ENCODE data around the gene RAI1.

The RAI1 gene

DNA sequence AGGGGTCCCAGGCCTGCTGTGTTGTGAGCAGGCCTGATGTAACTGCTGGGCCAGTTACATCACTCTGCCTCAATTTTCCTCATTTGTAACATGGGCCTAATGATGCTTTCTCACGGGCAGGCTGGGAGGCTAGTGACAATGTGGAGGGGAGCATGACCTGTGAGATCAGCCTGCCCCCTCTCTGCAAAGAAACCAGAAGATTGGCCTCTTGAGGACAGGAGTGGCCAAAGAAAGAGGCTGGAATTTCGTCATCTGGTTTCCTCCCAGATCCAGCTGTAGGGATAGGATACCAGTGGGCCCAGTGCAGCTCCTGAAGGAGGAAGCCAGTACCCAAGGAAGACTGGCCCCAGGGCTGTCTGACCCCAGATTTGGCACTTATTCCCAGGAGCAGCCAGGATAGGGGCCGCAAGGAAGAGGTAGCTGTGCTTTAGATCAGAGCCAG, 156.1 kb downstream of the RAI1 start:
- DNase-seq, result no peak

DNA sequence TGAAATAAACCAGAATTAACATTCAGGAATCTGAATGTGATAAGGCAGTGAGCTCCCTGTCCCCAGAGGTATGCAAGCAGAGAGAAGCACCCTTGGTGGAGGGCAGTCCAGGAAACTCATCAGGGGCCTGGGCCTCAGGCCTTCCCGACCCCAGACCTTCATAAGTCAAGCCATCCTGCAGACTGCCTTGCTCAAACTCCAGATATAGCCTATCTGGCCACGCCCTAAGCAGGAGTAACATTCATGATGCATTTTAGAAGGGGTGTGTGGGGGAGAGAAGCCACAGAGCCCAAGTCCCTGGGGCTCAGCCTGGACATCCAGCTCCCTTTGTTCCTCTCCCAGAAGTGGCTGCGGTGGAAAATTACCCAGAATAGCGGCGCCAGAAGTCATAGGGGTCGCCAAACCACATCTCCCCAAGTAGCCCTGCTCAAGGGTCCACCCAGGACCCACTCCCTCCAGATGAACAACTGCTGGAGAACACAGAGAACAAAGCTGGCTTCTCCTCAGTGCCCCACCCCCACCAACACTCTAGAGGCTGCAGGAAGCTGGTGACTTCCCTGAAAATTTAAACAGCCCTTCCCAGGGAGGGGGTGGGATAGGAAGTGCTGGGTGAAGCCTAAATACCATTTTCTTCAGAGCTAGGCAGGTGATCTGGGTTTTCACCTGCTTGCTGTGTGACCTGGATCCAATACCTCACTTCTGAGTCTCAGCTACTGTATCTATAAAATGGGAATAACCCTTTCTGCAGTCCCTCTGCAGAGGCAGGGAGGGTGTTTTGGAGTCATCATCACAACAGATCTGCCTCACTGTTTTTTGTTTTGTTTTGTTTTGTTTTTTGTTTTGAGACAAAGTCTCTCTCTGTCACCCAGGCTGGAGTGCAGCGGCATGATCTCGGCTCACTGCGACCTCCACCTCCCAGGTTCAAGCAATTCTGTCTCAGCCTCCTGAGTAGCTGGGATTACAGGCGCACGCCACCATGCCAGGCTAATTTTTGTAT, 157.0 kb downstream of the RAI1 start:
- DNase-seq, result no peak

DNA sequence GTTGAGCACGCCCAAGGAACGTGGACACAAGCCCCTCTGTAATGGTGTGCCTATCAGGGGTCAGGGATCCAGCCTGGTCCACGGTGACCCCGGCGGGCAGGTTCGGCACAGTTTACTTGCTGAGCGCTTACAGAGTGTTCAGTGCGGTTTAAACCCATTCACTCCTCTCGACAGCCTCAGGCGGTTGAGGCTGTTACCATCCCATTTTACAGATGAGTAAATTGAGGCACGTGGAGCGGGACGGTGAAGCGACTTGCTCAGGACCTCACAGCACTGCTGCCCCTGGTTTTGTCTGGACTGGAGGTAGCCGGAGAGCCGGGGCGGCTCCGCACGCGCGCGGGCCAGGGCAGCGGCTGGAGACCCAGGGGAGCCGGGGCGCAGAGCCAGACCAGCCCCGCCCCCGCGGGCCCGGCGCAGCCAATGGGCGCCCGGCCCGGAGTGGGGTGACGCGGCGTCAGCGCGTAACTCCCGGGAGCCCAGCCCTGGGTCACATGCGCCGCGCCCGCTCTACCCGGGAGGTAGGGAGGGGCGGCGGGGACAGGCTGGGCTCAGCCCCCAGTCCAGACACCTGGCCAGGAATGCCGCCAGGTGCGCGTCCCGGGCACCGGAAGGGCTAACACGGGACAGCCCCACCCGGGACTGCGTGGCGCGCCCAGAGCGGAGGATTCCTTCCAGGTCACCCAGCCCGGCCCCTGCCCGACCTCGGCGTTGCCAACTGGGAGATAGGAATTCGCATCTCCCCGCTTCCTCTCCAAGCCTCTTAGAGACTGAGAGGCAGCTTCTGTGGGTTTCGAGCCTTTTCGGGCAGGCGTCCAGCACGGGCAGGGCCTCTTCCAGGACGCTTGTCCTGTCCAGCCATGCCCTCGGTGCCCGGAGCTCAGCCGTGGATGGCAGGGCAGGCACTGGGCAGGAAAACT, 158.8 kb downstream of the RAI1 start:
- peak; percentile 48 for DNase-seq

DNA sequence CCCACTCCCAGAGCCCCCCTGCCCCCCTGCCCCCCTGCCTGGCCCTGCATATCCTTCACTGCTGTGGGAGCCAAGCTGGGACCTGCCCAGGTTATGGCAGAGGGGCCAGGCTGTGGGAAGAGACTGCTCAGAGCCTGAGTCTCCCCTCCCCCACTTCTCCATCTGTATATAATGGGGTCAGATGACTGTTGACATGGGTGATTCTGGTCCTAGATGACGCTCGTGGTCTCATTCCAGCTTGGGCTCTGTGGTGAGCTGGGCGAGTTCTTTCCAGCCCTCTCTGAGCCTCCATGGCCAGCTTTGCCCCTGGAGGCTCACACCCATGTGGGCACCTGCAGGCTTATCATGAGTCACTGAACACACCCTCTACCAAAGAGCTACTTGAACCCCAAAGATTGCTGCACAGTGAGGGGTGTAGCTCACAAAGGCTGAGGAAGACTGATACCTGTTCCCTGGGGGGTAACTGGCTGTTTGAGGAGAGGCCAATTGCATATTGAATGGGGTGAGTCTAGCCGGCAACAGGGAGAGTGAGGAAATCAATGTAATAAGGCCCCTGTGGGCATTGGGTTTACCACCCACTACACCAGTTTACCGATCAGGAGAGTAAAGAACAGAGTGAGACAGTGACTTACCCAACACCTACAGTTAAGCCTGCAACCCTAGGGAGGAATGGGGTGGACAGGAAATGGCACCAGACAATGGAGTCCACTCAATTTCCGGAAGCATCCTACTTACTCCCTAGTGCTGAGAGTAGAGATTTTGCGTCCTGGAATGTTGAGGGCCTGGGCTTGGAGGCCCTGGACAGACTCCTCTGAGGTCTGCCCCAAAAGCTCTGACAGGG, 159.7 kb downstream of the RAI1 start:
- no peak for DNase-seq

DNA sequence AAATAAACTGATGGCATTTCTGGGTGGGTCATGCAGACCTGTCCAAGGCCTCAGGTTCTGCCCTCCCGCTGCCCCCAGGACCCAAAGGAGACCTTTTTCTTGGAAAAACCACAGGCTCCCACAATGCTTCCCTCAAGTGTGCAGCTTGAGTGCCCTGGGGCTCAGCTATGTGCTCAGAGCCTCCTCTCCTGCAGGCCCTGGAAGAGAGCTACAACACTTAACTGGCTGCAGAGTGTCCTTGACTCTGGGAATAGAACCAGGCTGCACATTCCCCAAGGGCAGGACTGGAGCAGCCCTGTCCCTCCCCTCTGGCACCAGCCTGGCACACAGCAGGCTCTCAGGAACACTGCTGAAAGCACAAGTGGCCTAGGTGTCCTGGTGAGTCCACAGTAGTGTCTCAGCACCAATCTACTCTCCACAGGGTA, 160.4 kb downstream of the RAI1 start:
- peak; percentile 77 for DNase-seq

DNA sequence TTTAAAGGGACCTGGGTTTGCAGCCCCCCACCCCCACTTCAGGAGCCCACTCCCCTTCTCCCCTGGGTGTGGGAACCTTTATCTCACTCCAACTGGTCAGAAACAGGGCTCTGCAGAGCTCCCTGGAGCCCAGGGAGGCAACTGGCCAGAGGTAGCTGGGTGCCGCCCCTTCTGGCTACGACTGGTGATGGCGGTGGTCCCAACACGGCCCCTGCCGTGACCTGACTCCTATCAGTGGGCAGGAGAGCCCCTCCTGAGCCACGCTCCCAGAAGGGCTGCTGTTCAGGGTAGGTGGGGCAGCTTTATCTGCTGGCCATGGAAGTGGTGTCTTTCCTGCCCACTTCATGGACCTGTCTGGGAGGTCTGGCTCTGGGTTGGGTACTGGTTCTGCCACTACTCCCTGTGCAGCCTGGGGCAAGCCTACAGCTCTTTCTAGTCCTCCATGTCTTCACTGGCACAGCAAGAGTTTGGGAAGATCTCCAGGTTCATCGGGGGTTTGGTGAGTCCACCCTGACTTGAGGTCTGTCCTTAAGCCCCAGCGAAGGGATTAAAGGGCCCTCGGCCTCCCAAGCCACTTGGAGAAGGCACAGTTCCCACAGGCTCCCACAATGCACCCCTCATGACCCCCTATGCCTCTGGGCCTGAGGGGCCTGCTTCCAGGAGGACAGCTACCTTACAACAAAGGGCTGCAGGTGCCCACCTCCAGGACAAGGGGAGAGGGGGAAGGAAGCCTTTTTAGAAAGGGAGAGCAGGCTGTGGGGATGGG, 161.0 kb downstream of the RAI1 start:
- DNase-seq, result no peak

DNA sequence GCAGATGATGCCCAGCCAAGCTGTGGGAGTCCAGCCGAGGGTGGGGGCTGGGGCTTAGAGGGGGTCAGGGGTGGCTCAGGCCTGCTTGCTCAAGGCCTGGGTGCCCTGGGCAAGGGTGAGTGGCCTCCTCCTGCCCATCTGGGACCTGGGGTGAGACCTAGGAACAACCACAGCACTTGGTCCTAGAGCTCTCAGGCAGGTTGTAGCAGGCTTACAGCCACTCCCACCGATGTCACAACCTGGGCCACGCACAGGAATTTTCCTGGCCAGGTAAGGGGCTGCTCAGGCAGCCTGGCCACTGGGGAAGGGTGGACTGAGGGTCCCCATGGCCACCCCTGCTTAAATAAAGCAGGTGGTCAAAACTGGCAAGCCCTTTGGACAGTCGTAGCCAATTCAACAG, 161.8 kb downstream of the RAI1 start:
- no peak for DNase-seq

DNA sequence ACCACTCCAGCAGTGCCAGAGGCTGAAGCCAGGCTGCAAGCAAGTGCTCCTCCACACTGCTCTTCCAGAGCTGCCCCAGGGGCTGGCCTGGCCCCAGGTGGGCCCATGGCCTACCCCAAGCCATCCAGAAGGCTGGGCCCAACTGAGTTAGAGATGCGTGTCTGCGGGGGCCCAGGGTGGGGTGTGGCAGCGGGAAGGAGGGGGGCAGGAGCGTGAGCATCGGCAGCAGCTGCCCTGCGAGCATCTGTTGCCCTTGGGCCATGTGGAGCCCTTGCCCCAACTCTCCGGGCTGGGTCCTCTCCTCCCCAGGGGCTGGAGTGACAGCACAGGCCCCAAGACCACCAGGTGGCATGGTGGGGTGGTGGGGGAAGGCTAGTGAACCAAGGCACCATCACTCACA, 162.8 kb downstream of the RAI1 start:
- DNase-seq, result no peak

DNA sequence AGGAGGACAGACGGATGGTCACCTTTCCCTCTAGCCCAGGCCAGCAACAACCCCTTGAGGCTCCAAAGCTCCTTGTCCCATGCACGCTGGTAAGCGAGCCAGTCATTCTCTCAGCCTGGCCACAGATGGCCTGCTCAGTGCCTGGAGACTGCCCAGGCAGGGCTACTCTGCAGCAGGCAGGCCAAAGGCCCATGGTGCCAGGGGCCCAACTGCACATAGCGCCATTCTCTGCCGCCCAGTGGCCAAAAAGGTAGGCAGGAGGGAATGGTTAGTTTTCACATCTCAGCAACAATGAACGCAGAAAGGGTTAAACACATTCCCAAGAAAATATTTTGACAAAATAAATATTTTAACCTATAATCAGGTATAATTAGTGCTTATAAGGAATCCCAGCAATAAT, 163.2 kb downstream of the RAI1 start:
- no peak for DNase-seq

DNA sequence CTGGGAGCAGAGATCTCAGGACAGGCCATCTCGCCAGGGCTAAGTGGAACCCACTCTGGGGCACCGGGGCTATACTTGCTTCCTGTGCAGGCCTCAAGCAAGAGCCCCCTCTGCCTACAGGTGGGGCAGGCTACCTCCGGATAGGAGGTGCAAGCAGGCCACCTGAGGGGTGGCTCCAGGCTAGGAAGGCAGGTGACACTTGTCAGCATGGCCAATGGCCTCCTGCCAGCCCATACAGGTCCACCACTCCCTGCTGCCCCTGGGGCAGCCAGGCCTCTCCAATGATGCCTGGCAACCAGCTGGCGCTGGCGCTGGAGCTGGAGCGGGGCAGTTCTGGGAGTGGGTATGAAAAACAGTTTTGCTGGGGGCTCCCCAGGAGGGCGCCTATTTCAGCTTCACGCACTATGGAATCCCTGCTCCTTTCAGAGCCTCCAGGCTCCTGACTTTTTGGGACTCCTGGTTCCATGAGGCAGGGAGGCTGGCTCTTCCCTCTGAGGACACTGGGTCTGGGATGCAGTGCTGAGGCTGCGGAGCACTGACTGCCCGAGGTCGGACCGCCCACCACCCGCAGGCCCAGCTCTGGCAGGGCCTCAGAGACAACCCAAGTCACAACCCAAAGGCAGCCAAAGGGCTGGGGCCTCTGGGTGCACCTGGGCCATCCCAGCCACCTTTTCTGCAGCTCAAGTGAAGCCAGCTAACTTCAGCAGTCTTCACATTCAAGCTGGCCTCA, 164.0 kb downstream of the RAI1 start:
- peak; percentile 32 for DNase-seq

DNA sequence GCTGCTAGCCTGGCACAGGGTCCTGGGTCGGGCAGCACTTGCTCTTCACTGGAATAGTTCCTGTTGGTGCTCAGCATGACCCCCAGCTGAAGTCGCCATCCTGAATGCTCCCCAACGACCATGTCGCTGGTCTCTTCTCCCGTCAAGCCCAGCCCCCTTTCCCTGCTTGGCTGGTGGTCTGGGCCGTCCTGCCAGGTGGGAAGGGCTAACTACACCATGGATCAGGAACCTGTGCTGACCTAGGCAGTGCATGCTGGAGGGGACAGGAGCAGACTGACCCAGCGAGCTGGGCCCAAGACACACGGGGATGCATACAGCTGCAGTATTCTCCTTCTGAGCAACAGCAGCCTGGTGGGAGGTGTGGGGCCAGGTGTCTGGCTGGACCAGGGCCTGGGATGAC, 164.7 kb downstream of the RAI1 start:
- no peak for DNase-seq

DNA sequence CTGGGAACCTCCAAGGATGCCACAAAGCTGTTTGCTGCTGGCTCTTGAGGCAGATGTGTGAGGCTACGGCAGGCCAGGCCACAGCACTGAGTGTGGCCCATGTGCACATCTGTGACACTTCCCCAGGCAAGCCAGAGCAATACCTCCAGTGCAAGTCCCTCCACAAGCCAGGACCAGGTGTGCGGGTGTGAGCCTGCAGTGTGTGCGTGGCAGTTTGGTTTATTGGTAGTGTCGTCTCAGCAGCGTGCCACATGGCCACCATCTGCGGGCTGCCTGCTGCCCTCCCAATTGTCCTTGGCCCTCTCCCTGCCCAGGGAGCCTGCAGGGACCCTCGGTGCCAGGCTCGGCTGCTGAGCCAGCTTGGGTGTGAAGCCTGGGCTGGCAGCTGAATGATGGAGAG, 165.4 kb downstream of the RAI1 start:
- DNase-seq, result no peak

DNA sequence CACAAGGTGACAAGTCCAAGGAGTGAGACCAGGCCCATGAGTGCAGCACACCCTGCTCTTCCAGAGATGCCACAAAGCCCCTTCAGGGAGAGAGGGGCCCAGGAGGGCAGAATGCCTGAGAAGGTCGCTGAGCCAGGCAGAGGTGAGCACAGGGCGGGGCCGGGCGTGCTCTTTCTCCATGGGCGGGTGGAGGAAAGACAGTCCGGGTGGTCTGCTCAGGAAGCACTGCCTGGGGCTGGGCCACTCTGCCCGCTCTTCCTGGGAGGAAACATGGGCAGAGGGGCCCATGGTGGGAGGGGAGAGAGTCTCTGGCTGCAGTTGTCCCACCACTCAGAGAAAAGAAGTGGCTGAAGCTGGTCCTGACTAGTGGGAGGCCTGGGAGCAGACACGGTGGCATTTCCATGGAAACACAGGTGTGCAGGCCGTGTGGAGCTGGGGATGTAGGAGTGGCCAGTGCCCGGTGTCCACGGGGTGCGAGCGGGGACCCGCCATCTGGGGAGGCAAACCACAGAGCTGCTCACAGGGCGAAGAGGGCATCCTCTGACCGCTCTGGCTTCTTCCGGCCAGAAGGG, 165.9 kb downstream of the RAI1 start:
- DNase-seq, result no peak

DNA sequence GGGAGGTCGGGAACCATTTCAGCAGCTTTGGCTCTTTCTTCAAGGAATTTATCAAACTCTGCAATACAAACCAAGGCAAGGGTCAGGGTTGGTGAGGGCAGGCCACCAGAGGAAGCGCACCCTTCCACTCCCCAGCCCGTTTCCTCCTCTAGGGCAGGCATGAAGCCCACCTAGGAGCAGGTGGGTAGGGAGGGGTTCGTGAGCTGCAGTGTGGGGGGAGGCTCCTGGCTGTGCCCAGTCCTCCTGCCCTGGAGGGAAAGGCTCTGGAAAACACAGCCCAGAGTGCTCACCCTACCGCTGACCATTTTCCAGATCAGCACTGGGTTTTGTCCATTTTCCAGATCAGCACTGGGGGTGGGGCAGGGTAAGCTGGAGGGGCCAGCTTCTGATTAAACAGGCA, 166.5 kb downstream of the RAI1 start:
- no peak for DNase-seq

DNA sequence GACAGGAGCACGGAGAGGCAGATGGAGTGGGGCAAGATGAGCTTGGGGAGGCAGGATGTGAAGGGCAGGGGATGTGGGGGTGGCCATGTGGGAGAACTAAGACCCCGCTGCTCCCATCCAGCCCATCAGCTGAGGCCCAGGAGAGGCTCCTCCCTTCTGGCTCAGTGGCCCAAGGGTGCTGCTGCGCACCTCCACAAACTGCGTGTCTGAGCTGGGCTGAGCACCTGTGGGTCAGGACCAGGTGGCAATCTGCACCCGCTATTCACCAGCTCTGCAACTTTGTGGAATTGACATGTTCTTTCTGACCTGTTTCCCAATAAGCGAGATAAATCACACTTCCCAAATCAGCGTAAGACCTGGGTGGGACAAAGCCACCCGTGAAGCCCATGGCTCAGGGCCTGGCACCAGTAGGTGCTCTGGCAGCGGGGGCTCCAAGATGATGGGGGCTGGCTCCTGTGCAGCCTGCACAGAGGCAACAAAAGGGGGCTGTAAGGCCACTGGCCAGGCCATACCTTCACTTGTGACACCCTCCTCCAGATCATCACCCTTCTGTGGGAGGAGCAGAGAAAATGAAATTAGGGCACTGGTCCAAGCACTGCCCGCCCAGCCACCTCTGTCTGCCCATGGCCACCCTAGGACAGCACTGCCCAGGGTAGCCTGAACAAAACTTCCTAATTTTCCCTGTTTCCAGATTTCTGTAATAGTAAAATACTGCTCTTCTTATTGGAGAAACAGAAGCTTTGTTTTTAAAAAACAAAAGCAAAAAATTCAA, 167.2 kb downstream of the RAI1 start:
- DNase-seq, result no peak

DNA sequence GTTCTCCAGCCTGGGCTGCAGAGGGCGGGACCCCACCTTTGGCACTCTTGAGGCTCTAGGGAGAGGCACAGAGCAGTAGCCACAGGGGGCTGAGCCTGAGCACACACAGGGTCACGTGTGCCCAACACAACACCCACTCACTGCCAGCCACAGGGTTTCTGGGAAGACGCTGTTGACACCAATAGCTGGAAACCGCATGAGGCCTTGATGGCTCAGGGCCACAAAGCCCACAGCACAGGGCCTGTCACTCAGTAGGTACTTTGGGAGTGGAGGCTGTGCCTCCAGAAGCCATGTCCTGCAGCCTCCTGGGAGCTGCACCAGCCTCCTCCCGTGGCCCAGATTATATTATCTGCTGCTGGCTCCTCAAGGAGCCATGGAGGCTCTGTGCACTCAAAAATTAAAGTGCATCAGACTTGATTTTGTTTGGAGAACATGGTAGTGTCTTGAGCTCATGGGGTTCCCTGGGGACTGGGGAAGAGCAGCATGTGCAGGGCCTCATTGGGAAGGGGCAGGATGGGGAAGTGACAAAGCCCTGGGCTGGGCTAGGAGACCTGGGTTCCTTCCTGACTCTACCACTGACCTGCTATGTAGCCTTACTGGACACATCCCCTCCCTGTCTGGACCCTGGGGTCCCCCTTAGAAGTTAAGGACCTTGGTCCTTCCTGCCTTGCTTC, 168.0 kb downstream of the RAI1 start:
- no peak for DNase-seq

DNA sequence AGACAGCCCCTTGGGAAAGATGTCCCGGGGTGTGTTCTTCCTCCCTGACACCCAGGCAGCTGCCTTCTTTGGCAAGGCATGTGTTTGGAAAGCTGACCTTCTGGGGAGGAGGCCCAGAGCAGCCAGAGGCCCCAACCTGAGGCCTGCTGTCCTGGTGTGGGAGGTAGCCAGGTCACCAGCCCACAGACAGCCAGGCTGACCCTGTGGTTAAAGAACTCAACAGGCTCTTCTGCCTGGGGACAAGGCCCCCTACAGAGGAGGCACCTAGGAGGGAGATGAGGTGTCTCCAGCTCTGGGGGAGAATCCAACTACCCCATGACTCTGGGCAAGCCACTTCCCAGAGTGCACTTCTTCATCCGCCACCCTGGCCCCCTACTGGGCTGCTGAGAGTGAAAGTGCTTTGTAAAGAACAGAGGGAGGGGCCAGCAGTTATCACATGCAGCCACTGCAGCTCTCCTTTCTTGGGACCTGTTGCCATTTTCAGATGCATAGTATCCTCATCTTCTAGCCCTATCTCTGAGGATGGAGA, 168.7 kb downstream of the RAI1 start:
- no peak for DNase-seq

DNA sequence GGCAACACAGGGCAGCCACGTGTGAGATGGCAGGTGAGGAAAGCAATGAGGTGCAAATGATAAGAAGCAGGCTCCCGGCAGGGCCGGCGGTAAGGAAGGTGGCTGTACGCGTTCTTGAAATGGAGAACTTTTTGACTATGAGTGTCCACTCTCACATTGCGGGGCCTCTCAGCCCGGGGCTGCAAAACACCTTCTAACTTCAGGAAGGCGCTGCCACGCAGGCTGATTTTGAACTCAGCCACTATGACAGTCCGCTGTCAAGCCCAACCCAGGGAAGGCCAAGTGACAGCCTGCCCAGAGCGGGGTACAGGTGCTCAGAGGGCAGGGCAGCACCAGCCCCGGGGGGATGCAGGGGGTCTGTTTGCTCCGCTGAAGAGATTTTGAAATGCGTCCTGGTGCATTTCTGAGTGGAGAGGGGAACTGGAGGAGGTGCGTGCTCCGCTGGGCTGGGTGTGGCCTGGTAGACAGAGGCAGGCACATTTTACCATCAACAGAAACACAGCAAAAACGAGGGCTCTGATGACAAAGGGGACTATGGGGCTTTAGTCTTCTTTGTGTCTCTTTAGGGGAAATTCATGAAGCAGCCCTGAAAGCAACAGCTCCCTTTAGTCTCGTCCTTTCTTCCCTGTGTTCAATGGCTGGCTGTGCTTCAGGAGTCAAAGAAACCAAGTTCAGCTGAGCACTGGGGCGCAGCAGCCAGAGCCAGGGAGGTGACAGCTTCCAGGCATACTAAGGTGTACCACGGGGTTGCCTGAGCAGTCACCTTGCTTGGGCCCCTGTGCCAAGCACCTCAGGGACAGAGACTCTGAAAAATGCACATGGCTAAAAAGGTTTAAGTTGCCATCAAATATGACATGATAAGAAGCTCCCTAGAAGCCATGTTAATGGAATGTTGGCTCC, 170.1 kb downstream of the RAI1 start:
- no peak for DNase-seq
